Dendritic cell treated with granulocyte-macrophage colony-stimulating factor and Interleukin-4, amounts not matched to agents 40 ng/mL and 50 ng/mL, for 4 days (primary cell): ENCODE data around the gene TGM1.

ENCODE experiments used
- H3K27ac Mint-ChIP-seq: one replicate; pipeline ENCODE4 v1.8.0; 2022; ENCODE audit warnings: mild to moderate bottlenecking, mixed read lengths
- H3K27me3 Mint-ChIP-seq: one replicate; pipeline ENCODE4 v1.8.0; 2022; ENCODE audit warnings: mild to moderate bottlenecking, mixed read lengths
- H3K36me3 Mint-ChIP-seq: one replicate; pipeline ENCODE4 v1.8.0; 2022; ENCODE audit warnings: low read depth, mixed read lengths
- H3K4me1 Mint-ChIP-seq: one replicate; pipeline ENCODE4 v1.8.0; 2022; ENCODE audit warnings: low read depth, mixed read lengths
- H3K4me3 Mint-ChIP-seq: one replicate; pipeline ENCODE4 v1.8.0; 2022; ENCODE audit warnings: mild to moderate bottlenecking, moderate library complexity, mixed read lengths
- H3K9me3 Mint-ChIP-seq: one replicate; pipeline ENCODE4 v1.8.0; 2022; ENCODE audit warnings: mixed read lengths
- intact Hi-C: fragments of 100-400 bp; cut with micrococcal nuclease; formaldehyde crosslinking; loops from one replicate; pipeline ENCODE4 v1.15.0; 2022

TGM1 gene

GRCh38 chr14:24260026-24260779 is 2.8 kb downstream of the TGM1 start:
- H3K4me1 Mint-ChIP-seq = no peaks in the 10 kb centered on the region
- no peaks in the 10 kb centered on the region for H3K27me3 Mint-ChIP-seq
- H3K4me3 Mint-ChIP-seq = no peak overlapping the region
- intact Hi-C loops = no loop called here
- peaks cover 67% of the 10 kb centered on the region for H3K36me3 Mint-ChIP-seq
- no peak overlapping the region for H3K27ac Mint-ChIP-seq
- no peaks in the 10 kb centered on the region for H3K9me3 Mint-ChIP-seq

GRCh38 chr14:24259282-24260025 is 3.5 kb downstream of the TGM1 start:
- Mint-ChIP-seq H3K4me3 (no peak overlapping the region), H3K27ac (no peak overlapping the region), H3K9me3 (no peaks in the 10 kb centered on the region), H3K27me3 (no peaks in the 10 kb centered on the region), H3K36me3 (peaks cover 75% of the 10 kb centered on the region), H3K4me1 (no peaks in the 10 kb centered on the region)
- intact Hi-C loops = no loop called here

- Mint-ChIP-seq H3K4me3 (no peak overlapping the region), H3K27ac (no peak overlapping the region), H3K27me3 (no peaks in the 10 kb centered on the region), H3K9me3 (no peaks in the 10 kb centered on the region), H3K36me3 (peaks cover 76% of the 10 kb centered on the region), H3K4me1 (no peaks in the 10 kb centered on the region)
- intact Hi-C loops = no loop called here
These were observed 4.3 kb downstream of the TGM1 start for GRCh38 chr14:24258548-24259265.

GRCh38 chr14:24258119-24258518 is 4.9 kb downstream of the TGM1 start:
- H3K27ac Mint-ChIP-seq = no peak overlapping the region
- no peaks in the 10 kb centered on the region for H3K27me3 Mint-ChIP-seq
- peaks cover 78% of the 10 kb centered on the region for H3K36me3 Mint-ChIP-seq
- no peaks in the 10 kb centered on the region for H3K4me1 Mint-ChIP-seq
- no peaks in the 10 kb centered on the region for H3K9me3 Mint-ChIP-seq
- no peak overlapping the region for H3K4me3 Mint-ChIP-seq
- intact Hi-C loops = no loop called here

- intact Hi-C loops = no loop called here
- H3K4me3 Mint-ChIP-seq = no peak overlapping the region
- H3K27me3 Mint-ChIP-seq = no peaks in the 10 kb centered on the region
- no peaks in the 10 kb centered on the region for H3K4me1 Mint-ChIP-seq
- H3K9me3 Mint-ChIP-seq = no peaks in the 10 kb centered on the region
- no peak overlapping the region for H3K27ac Mint-ChIP-seq
- H3K36me3 Mint-ChIP-seq = peaks cover 71% of the 10 kb centered on the region
These were observed 6.0 kb downstream of the TGM1 start for GRCh38 chr14:24256960-24257359.

- no peaks in the 10 kb centered on the region for H3K27me3 Mint-ChIP-seq
- H3K4me1 Mint-ChIP-seq = peaks cover 5% of the 10 kb centered on the region
- peaks cover 68% of the 10 kb centered on the region for H3K36me3 Mint-ChIP-seq
- no peaks in the 10 kb centered on the region for H3K9me3 Mint-ChIP-seq
- no peak overlapping the region for H3K27ac Mint-ChIP-seq
- intact Hi-C loops = no loop called here
- no peak overlapping the region for H3K4me3 Mint-ChIP-seq
These were observed 6.9 kb downstream of the TGM1 start for GRCh38 chr14:24255931-24256711.

GRCh38 chr14:24255438-24255837 is 7.5 kb downstream of the TGM1 start:
- intact Hi-C loops = no loop called here
- Mint-ChIP-seq H3K4me3 (no peak overlapping the region), H3K9me3 (no peaks in the 10 kb centered on the region), H3K36me3 (peaks cover 70% of the 10 kb centered on the region), H3K4me1 (peaks cover 12% of the 10 kb centered on the region), H3K27me3 (no peaks in the 10 kb centered on the region), H3K27ac (no peak overlapping the region)

- Mint-ChIP-seq H3K4me3 (no peak overlapping the region), H3K27me3 (no peaks in the 10 kb centered on the region), H3K27ac (no peak overlapping the region), H3K9me3 (no peaks in the 10 kb centered on the region), H3K4me1 (peaks cover 15% of the 10 kb centered on the region), H3K36me3 (peaks cover 68% of the 10 kb centered on the region)
- intact Hi-C loops = no loop called here
These were observed 8.2 kb downstream of the TGM1 start for GRCh38 chr14:24254630-24255392.

GRCh38 chr14:24253936-24254335 is 9.0 kb downstream of the TGM1 start:
- Mint-ChIP-seq H3K27ac (no peak overlapping the region), H3K4me3 (no peak overlapping the region), H3K36me3 (peaks cover 68% of the 10 kb centered on the region), H3K9me3 (no peaks in the 10 kb centered on the region), H3K4me1 (peaks cover 15% of the 10 kb centered on the region), H3K27me3 (no peaks in the 10 kb centered on the region)
- intact Hi-C loops = no loop called here

GRCh38 chr14:24252289-24253124 is 10.5 kb downstream of the TGM1 start:
- Mint-ChIP-seq H3K27me3 (no peaks in the 10 kb centered on the region), H3K4me1 (peaks cover 16% of the 10 kb centered on the region)

GRCh38 chr14:24251880-24252288 is 11.1 kb downstream of the TGM1 start:
- Mint-ChIP-seq H3K36me3 (peaks cover 57% of the 10 kb centered on the region), H3K4me3 (no peak overlapping the region), H3K27ac (no peak overlapping the region), H3K27me3 (no peaks in the 10 kb centered on the region), H3K4me1 (peaks cover 23% of the 10 kb centered on the region), H3K9me3 (no peaks in the 10 kb centered on the region)
- intact Hi-C loops = no loop called here

More at GRCh38 chr14:24252289-24253124, 10.5 kb downstream of the TGM1 start:
- Mint-ChIP-seq H3K27ac (no peak overlapping the region), H3K36me3 (peaks cover 62% of the 10 kb centered on the region), H3K9me3 (no peaks in the 10 kb centered on the region), H3K4me3 (no peak overlapping the region)
- intact Hi-C loops = no loop called here

- intact Hi-C loops = no loop called here
- Mint-ChIP-seq H3K4me3 (no peak overlapping the region), H3K27ac (peak overlapping the region; percentile 23), H3K36me3 (peaks cover 47% of the 10 kb centered on the region), H3K4me1 (peaks cover 25% of the 10 kb centered on the region), H3K27me3 (no peaks in the 10 kb centered on the region), H3K9me3 (no peaks in the 10 kb centered on the region)
These were observed 12.6 kb downstream of the TGM1 start for GRCh38 chr14:24250354-24250753.
